Astrocyte (in vitro differentiated cells and primary cell): ENCODE data around the gene SLC25A43.
"Not testable (repeated sequence)": the region's sequence is repeated elsewhere in the genome, so short reads cannot be mapped to it uniquely, and the experiment has no call there.

Source experiments
- EZH2 ChIP-seq: IDR thresholded peaks from 2 replicates; pipeline ENCODE4 v1.6.1; 2012; ENCODE audit warnings: mild to moderate bottlenecking, low read length, inconsistent platforms; ENCODE audit not compliant: insufficient read depth
- TF ChIP-seq, protein P1 (sequence below): IDR thresholded peaks from 2 replicates; pipeline ENCODE4 v1.5.1; 2011; ENCODE audit warnings: low read depth, mild to moderate bottlenecking, inconsistent platforms, low read length, moderate library complexity; ENCODE audit not compliant: insufficient read depth

DNA sequence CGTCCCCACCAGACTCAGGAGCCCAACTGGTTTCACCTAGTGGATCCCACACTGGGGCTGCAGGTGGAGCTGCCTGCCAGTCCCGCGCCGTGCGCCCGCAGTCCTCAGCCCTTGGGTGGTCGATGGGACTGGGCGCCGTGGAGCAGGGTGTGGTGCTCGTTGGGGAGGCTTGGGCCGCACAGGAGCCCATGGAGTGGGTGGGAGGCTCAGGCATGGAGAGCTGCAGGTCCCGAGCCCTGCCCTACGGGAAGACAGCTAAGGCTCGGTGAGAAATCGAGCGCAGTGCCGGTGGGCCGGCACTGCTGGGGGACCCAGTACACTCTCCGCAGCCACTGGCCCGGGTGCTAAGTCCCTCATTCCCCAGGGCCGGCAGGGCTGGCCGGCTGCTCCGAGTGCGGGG, 88.6 kb downstream of the SLC25A43 start:
- TF ChIP-seq, protein P1, sequence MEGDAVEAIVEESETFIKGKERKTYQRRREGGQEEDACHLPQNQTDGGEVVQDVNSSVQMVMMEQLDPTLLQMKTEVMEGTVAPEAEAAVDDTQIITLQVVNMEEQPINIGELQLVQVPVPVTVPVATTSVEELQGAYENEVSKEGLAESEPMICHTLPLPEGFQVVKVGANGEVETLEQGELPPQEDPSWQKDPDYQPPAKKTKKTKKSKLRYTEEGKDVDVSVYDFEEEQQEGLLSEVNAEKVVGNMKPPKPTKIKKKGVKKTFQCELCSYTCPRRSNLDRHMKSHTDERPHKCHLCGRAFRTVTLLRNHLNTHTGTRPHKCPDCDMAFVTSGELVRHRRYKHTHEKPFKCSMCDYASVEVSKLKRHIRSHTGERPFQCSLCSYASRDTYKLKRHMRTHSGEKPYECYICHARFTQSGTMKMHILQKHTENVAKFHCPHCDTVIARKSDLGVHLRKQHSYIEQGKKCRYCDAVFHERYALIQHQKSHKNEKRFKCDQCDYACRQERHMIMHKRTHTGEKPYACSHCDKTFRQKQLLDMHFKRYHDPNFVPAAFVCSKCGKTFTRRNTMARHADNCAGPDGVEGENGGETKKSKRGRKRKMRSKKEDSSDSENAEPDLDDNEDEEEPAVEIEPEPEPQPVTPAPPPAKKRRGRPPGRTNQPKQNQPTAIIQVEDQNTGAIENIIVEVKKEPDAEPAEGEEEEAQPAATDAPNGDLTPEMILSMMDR: not testable (repeated sequence)
- TF ChIP-seq EZH2: not testable (repeated sequence)
